Astrocyte (in vitro differentiated cells and primary cell): ENCODE measurements around the gene TTLL9.

Experiments
- EZH2 ChIP-seq: IDR thresholded peaks from 2 replicates; pipeline ENCODE4 v1.6.1; 2012; ENCODE audit warnings: mild to moderate bottlenecking, low read length, inconsistent platforms; ENCODE audit not compliant: insufficient read depth
- TF ChIP-seq, protein P1 (sequence below): IDR thresholded peaks from 2 replicates; pipeline ENCODE4 v1.5.1; 2011; ENCODE audit warnings: low read depth, mild to moderate bottlenecking, inconsistent platforms, low read length, moderate library complexity; ENCODE audit not compliant: insufficient read depth

GRCh38 chr20:31956556-31957526 is 86.4 kb downstream of the TTLL9 start:
- TF ChIP-seq, protein P1, sequence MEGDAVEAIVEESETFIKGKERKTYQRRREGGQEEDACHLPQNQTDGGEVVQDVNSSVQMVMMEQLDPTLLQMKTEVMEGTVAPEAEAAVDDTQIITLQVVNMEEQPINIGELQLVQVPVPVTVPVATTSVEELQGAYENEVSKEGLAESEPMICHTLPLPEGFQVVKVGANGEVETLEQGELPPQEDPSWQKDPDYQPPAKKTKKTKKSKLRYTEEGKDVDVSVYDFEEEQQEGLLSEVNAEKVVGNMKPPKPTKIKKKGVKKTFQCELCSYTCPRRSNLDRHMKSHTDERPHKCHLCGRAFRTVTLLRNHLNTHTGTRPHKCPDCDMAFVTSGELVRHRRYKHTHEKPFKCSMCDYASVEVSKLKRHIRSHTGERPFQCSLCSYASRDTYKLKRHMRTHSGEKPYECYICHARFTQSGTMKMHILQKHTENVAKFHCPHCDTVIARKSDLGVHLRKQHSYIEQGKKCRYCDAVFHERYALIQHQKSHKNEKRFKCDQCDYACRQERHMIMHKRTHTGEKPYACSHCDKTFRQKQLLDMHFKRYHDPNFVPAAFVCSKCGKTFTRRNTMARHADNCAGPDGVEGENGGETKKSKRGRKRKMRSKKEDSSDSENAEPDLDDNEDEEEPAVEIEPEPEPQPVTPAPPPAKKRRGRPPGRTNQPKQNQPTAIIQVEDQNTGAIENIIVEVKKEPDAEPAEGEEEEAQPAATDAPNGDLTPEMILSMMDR, result no peak
- no peak for TF ChIP-seq EZH2
